Mesothelial cell of epicardium (in vitro differentiated cells): ENCODE measurements around the gene ADGRF3. TPM values are rescaled to one million over a fixed set of nuclear protein-coding genes. Genes with fewer than 3 reads are reported as not detected.
"Not testable (repeated sequence)": the region's sequence is repeated elsewhere in the genome, so short reads cannot be mapped to it uniquely, and the experiment has no call there.

Source experiments
- DNase-seq, 2 experiments: peaks; one replicate each; pipeline ENCODE4 v3.0.0; 2021; ENCODE audit warnings: low spot score in 2 of 2; ENCODE audit not compliant: unreplicated experiment in 2 of 2
- H3K27ac Mint-ChIP-seq: 2 replicates; pipeline ENCODE4 v1.8.0; 2021; ENCODE audit warnings: mixed read lengths
- H3K27me3 Mint-ChIP-seq: 2 replicates; pipeline ENCODE4 v1.8.0; 2021; ENCODE audit warnings: low read depth, mixed read lengths
- H3K36me3 Mint-ChIP-seq: 2 replicates; pipeline ENCODE4 v1.8.0; 2021; ENCODE audit warnings: mixed read lengths
- H3K4me1 Mint-ChIP-seq: 2 replicates; pipeline ENCODE4 v1.8.0; 2021; ENCODE audit warnings: mixed read lengths
- H3K4me3 Mint-ChIP-seq: 2 replicates; pipeline ENCODE4 v1.8.0; 2021; ENCODE audit warnings: mild to moderate bottlenecking, moderate library complexity, mixed read lengths
- H3K9me3 Mint-ChIP-seq: 2 replicates; pipeline ENCODE4 v1.8.0; 2021; ENCODE audit warnings: mixed read lengths
- total RNA-seq: library from RNA; stranded (reverse); gene quantifications from 3 replicates; pipeline ENCODE4 v1.2.1, GENCODE V29; 2021
- TF ChIP-seq, protein P1 (sequence below): fragments of 200-600 bp; sonication (generic); IDR thresholded peaks from one replicate; pipeline ENCODE4 v1.5.0; 2021; ENCODE audit warnings: antibody characterized with exemption; ENCODE audit not compliant: unreplicated experiment

ADGRF3 gene
- total RNA-seq, 1 donor from 2014 or later, result 0.83 TPM

DNA sequence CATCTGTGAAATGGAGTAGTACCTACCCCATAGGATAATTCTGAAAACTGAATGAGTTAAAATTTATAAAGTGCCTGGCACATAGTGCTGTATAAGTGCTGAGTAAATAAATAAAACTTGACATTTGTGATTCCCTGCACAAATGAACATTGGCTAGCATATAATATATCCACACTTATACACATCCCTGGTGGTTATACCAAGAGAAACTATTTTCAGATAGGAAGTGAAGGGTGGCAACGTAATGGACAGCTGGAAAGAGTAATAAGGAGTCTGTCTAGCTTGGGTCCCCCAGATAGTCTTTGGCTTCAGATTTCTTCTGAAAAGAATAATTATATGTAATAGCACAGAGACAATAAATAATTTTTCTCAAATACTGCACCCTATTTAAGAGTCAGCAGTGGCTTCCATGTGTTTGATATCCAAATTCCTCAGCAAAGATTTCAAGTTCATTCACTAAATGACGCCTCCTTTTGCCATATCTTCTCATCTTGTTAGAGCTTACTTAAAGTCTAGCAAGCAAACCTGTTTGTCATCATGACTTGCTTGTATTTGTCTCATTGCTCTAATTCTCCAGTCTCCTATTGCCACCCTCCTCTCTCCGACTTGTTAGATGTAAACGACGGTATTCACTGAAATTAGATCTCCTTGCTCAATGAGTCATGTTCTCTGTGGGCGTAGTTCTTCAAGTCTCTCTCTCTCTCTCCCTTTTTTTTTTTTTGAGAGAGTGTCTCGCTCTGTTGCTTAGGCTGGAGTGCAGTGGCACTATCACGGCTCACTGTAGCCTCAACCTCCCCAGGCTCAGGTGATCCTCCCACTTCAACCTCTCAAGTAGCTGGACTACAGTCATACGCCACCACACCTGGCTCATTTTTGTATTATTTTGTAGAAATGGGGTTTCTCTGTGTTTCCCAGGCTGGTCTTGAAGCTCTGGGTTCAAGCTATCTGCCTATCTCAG is 8.7 kb upstream of the ADGRF3 start:
- Mint-ChIP-seq H3K4me3 (no peak overlapping the region), H3K27ac (peak overlapping the region; percentile 82)
- TF ChIP-seq, protein P1, sequence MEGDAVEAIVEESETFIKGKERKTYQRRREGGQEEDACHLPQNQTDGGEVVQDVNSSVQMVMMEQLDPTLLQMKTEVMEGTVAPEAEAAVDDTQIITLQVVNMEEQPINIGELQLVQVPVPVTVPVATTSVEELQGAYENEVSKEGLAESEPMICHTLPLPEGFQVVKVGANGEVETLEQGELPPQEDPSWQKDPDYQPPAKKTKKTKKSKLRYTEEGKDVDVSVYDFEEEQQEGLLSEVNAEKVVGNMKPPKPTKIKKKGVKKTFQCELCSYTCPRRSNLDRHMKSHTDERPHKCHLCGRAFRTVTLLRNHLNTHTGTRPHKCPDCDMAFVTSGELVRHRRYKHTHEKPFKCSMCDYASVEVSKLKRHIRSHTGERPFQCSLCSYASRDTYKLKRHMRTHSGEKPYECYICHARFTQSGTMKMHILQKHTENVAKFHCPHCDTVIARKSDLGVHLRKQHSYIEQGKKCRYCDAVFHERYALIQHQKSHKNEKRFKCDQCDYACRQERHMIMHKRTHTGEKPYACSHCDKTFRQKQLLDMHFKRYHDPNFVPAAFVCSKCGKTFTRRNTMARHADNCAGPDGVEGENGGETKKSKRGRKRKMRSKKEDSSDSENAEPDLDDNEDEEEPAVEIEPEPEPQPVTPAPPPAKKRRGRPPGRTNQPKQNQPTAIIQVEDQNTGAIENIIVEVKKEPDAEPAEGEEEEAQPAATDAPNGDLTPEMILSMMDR, result no peak

DNA sequence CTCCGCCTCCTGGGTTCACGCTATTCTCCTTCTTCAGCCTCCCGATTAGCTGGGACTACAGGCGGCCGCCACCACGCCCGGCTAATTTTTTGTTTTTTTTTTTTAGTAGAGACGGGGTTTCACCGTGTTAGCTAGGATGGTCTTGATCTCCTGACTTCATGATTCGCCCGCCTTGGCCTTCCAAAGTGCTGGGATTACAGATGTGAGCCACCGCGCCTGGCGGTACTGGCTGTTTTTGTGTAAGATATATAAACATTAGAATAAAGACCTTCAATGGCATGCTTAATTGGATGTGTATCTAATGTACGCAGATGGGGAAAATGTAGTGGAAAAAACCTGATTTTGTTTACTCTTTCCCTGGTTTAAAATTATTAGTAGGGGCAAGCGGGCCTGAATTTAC is 7.9 kb upstream of the ADGRF3 start:
- peaks cover 22% of the 10 kb centered on the region for H3K4me1 Mint-ChIP-seq
- H3K27ac Mint-ChIP-seq, DNase-seq, H3K36me3 Mint-ChIP-seq, H3K9me3 Mint-ChIP-seq, H3K4me3 Mint-ChIP-seq, H3K27me3 Mint-ChIP-seq: not testable (repeated sequence)

More for the DNA sequence above, 8.7 kb upstream of the ADGRF3 start:
- Mint-ChIP-seq H3K27me3 (no peaks in the 10 kb centered on the region), H3K9me3 (no peaks in the 10 kb centered on the region), H3K36me3 (peaks cover 2% of the 10 kb centered on the region), H3K4me1 (peaks cover 29% of the 10 kb centered on the region)
- DNase-seq, result no peak

DNA sequence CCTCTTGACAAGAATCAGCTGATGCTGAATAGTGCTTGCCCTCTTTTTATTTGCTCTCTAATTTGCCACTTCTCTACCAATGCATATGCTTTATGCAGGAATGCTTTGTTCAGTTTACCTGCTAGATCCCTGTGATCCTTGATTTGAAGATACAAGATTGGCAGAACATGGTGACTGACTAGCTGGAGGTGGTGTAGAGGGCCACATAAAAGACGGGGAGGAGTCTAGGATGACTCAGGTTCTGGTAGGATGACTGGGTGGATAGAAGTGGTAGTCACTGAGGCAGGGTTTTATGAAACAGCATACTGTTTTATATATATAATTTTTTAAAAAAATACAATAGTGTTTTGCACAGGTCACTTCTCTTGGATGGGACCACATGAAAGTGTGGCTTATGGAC is 6.3 kb upstream of the ADGRF3 start:
- no peak overlapping the region for H3K4me3 Mint-ChIP-seq
- peaks cover 2% of the 10 kb centered on the region for H3K36me3 Mint-ChIP-seq
- no peaks in the 10 kb centered on the region for H3K9me3 Mint-ChIP-seq
- H3K27ac Mint-ChIP-seq, result no peak overlapping the region
- H3K27me3 Mint-ChIP-seq, result no peaks in the 10 kb centered on the region
- H3K4me1 Mint-ChIP-seq, result peaks cover 18% of the 10 kb centered on the region
- DNase-seq, result no peak
- TF ChIP-seq, protein P1, result no peak

DNA sequence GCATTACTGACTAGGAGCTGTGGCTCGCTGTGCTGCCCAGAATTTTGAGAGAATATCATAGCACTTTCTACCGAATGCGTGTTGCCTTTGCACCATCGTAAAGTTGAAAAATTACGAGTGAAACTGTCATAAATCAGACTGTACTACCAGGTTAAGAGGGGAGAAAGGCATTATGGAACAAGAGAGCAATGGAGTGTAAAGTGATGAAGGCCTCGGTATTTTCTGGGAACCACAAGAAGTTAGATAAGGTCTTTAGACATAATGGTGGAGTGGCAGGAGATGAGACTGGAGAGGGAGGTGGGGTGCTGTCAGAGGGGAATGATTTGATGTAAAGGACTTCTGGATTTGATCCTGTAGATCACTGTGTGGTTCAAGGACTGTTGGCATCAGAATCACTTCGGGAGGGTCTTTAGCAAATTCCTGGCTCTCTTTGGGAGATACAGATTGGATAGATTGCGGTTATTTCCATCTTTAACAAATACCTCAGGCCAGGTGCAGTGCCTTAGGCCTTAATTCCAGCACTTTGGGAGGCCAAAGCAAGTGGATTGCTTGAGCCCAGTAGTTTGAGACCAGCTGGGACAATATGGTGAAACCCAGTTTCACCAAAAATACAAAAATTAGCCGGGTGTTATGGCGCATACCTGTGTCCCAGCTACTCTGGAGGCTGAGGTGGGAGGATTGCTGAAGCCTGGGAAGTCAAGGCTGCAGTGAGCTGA is 4.9 kb upstream of the ADGRF3 start:
- TF ChIP-seq, protein P1, result no peak
- no peak for DNase-seq
- no peaks in the 10 kb centered on the region for H3K27me3 Mint-ChIP-seq
- H3K27ac Mint-ChIP-seq, result no peak overlapping the region
- peaks cover 23% of the 10 kb centered on the region for H3K4me1 Mint-ChIP-seq
- H3K9me3 Mint-ChIP-seq, result no peaks in the 10 kb centered on the region
- H3K4me3 Mint-ChIP-seq, result no peak overlapping the region
- peaks cover 2% of the 10 kb centered on the region for H3K36me3 Mint-ChIP-seq

DNA sequence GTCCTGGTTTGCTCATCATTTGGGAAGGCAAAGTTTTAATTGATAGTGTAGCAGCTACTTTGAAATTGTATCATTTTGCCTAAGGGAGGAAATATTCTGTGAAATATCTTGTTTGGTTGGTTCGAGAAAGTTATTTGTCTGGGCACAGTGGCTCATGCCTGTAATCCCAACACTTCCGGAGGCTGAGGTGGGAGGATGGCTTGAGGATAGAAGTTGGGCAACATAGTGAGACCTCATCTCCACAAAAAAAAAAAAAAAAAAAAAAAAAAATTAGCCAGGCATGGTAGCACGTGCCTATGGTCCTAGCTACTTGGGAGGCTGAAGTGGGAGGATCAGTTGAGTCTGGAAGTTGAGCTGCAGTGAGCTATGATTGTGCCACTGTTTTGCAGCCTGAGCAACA is 3.1 kb upstream of the ADGRF3 start:
- Mint-ChIP-seq H3K36me3 (peaks cover 2% of the 10 kb centered on the region), H3K27me3 (no peaks in the 10 kb centered on the region), H3K9me3 (no peaks in the 10 kb centered on the region), H3K27ac (no peak overlapping the region), H3K4me3 (no peak overlapping the region), H3K4me1 (peaks cover 20% of the 10 kb centered on the region)
- DNase-seq, result no peak
- TF ChIP-seq, protein P1, result no peak

DNA sequence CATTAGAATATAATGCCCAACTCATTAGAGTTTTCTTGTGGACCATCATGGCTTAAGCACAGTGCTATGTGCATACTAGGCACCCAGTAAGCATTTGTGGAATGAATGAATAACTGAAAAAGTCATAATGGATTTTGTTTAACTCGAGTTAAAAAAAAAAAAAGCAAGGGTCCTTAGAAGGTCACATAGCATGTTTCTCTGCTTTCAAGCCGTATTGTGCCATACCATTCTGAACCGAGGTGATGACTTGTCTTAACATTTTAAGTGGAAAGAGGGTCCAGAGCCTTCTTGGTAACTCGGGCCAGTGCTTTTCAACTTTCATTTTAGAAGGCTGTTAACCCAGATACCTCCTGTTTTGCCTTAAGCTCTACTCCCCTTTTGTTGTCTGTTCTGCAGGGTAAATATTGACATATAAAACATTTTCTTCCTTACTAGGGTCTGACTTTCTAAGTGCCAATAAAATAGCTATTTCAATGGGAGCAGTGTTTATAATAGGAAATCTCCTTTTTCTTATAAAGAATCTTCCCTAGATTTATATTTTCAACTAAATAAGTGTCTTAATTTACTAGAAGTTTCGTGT is 787 bp upstream of the ADGRF3 start:
- Mint-ChIP-seq H3K27ac (peak overlapping the region; percentile 99), H3K27me3 (no peaks in the 10 kb centered on the region), H3K4me3 (peak overlapping the region; percentile 93), H3K36me3 (no peaks in the 10 kb centered on the region), H3K9me3 (no peaks in the 10 kb centered on the region), H3K4me1 (peaks cover 25% of the 10 kb centered on the region)
- TF ChIP-seq, protein P1, result no peak
- no peak for DNase-seq
